Astrocyte of the cerebellum (primary cell): ENCODE data around the gene CHST11.

Experiments used
- DNase-seq: peaks from one replicate; pipeline ENCODE4 v3.0.0-alpha.2; 2011; ENCODE audit warnings: low read depth
- H3K4me3 ChIP-seq: 2 replicates; pipeline ENCODE4 v1.5.1; 2011; ENCODE audit warnings: mild to moderate bottlenecking, low read depth, low read length, moderate library complexity
- in situ Hi-C: cut with HindIII; loops from 2 replicates; pipeline ENCODE4 v1.10.0; 2017; ENCODE audit warnings: low sequenced_read_pairs
- TF ChIP-seq, protein P1 (sequence below): IDR thresholded peaks from 2 replicates; pipeline ENCODE4 v1.5.1; 2012; ENCODE audit warnings: low read length, low read depth, moderate library complexity, mild to moderate bottlenecking; ENCODE audit errors: missing control alignments

The CHST11 gene

DNA sequence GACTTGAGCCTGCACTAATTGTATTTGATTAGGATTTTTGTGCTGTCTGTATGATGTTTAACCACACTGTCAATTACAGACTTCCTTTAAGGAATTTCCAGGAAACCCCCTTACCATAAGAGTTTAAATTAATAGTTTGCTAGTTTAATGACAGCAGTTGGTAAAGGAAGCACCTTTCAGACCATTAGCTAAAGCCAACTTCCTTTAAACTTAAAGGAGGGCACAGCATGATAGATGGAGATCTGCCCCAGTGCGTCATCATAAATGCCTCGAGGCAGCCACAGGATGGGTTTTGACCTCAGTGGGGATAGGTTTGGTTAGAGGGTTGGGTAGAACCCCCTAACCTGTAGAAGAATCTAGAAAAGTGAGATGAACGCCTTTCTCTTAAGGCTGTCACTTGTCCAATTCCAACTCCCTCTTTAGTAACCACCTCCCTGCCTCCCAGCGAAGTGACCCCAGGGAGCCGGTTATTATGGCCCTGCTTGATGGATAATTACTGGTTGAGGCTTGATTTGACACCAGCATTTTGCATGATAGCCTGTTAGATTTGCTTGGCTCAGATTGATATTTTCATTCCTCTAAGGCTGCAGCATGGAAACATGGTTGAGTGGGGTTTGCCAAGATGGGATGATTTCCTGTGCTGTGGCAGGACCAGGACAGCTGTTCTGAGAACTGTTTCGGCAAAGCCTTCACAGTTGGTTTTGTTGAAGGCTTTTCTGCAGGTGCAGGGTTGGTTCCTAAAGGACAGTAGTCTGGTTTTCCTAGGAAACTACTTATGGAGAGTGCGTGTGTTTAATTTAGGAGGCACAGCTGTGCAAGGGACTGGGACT, 62.7 kb downstream of the CHST11 start:
- no peak overlapping the region for H3K4me3 ChIP-seq
- no peak for DNase-seq
- TF ChIP-seq, protein P1, sequence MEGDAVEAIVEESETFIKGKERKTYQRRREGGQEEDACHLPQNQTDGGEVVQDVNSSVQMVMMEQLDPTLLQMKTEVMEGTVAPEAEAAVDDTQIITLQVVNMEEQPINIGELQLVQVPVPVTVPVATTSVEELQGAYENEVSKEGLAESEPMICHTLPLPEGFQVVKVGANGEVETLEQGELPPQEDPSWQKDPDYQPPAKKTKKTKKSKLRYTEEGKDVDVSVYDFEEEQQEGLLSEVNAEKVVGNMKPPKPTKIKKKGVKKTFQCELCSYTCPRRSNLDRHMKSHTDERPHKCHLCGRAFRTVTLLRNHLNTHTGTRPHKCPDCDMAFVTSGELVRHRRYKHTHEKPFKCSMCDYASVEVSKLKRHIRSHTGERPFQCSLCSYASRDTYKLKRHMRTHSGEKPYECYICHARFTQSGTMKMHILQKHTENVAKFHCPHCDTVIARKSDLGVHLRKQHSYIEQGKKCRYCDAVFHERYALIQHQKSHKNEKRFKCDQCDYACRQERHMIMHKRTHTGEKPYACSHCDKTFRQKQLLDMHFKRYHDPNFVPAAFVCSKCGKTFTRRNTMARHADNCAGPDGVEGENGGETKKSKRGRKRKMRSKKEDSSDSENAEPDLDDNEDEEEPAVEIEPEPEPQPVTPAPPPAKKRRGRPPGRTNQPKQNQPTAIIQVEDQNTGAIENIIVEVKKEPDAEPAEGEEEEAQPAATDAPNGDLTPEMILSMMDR, result no peak
- in situ Hi-C loops, result no loop called here

DNA sequence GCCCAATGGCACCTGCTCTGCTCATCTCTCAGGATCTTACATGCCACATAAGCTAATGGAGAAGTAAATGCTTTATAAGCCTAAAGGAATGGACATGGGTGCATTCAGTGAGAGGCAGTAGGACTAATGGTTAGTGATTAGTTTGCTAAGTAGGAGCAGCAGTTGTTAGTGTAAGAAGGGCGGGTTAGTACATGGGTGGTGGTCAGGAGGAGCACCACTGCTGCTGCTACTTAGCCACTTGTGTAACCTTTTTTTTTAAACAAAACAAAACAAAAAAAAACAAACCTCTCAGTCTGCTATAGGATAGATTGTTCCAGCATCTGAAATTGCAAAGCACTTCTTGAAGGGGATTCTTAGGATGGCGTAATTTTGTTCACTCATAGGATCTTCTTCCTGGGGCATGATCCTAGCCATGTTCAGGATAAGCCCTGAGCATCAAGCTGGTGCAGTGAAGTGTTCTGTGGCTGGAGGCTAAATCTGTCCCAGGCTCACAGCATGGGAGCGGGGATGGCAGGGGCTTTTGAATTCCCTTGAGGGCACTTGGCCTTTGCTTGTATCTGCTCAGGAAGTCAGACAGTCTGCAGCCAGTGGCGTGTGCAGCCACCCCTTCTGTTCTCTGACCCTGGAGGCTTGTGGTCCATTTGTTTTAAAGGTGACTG, 63.6 kb downstream of the CHST11 start:
- no peak for DNase-seq
- TF ChIP-seq, protein P1, result no peak
- in situ Hi-C loops, result no loop called here

DNA sequence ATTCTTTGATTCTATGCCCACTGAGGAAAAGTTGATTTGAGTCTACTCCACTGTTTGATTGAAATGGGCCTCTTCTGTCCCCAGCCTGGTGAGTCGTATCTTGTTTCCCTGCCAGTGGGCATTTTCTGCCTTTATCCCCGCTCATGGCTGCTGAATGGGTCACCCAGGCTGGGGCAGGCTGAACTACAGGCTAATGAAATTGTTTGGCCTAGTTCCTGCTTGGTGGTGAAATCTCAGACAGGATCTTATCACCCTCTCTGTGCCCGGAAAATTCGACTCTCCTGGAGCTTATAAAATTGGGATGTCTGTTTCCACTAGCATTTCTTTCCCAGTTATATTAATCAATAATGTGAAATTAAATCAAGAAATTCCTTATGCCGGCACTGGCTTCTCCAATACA, 65.0 kb downstream of the CHST11 start:
- in situ Hi-C loops, result no loop called here
- DNase-seq, result no peak
- no peak overlapping the region for H3K4me3 ChIP-seq
- TF ChIP-seq, protein P1, result no peak

More for the DNA sequence above, 63.6 kb downstream of the CHST11 start:
- no peak overlapping the region for H3K4me3 ChIP-seq

DNA sequence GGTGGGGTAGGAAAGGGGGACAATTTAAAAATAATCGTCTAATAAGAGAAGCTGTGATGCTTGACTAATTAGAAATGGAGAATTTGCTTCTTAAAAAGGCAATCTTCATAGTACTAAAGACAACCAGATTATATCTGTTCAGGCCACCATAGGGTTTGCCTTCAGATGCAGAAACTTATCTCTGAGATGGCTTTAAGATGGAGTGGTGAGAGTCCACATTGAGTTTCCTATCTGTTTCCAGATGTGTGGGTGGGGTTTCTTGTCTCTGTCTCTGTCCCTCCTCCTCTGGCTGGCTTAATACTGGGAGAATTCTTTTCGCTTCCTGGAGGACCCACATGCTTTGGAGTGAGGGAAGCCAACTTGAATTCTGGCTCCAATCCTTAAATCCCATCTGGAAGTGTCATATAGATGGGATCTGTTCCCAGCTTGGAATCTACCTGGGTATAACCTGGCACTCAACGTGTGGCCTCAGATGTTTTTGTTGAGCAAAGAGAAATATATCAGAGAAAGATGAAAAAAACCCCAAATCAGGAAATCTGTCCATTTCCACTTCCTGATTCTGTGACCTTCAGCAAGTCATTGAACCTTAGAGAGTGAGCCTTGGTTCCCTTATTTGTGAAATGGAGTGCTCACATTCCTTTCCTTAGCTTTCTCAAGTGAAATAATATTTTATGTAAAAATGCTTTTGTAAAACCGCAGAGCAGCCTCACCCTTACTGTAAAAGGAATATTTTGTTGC, 66.4 kb downstream of the CHST11 start:
- TF ChIP-seq, protein P1, result no peak
- H3K4me3 ChIP-seq, result no peak overlapping the region
- in situ Hi-C loops, result no loop called here
- no peak for DNase-seq

DNA sequence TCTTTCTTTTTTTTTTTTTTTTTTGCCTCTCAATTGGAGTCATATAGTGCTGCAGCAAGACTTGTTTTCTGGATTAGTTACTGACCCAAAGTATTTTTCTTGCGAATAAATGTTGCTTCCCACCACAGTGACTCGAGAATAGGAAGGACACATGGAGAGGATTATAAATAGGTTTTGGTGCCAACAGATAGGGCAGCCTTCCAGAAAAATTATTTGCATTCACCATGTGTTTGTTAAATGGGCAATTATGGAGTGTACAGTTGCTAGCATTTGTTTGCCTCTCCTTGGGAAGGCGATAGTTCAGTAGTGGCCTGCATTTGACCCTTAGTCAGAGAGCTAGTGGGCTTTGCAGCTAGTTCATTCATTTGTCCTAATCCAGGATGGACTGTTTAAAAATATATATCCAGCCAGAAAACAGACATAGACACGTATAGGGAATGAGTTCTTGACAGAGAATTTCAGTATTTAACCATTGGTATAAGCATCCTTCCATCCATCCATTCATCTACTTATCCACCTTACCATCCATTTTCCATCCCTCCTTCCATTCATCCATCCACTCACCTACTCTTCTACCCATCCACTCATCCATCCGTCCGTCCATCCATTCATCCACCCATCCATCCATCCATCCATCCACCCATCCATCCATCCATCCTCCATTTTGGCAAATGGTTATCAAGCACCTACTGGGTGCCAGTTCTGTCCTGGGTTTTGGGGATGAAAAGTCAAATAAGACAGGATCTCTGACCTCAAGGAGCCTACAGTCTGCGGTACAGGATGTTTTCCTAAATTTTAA, 67.5 kb downstream of the CHST11 start:
- TF ChIP-seq, protein P1, result no peak
- DNase-seq, result no peak
- no peak overlapping the region for H3K4me3 ChIP-seq
- in situ Hi-C loops, result no loop called here

DNA sequence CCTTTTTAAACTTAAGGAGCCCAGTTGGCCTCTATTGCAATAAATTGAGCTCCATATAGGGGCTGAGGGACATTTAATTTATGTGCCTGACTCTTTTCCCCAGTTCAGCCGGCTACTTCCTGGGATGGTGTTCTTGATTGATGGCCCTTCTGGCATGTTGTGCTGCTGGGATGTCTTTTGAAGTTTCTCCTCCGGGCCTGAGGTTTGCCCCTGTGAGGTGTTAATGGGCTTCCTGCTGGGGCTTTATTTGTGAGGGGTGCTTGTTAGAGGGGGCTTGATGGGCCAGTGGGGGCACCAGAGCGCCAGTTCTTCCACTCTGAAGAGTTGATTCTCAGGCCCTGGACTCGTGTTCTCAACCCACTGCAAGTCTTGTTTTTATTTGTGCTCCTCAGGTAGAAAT, 69.6 kb downstream of the CHST11 start:
- in situ Hi-C loops, result no loop called here
- no peak overlapping the region for H3K4me3 ChIP-seq
- TF ChIP-seq, protein P1, result no peak
- no peak for DNase-seq
